Liver (tissue), 3 donors: ENCODE results near the gene ORC5.

Experiments
- ATF3 ChIP-seq: IDR thresholded peaks from 2 replicates; pipeline ENCODE4 v1.6.1; 2016; ENCODE audit warnings: antibody characterized with exemption
- CTCF ChIP-seq: fragments of 150-350 bp; IDR thresholded peaks from 2 replicates; pipeline ENCODE4 v1.5.1; 2017; ENCODE audit warnings: improper control_type of control experiment, low read depth, low read length; ENCODE audit not compliant: missing input control
- EGR1 ChIP-seq, 2 donors: IDR thresholded peaks; 2 replicates each; pipeline ENCODE4 v1.6.1; 2016 to 2018; ENCODE audit warnings: antibody characterized with exemption in 2 of 2, low read depth in 2 of 2
- GABPA ChIP-seq, 2 donors: IDR thresholded peaks in 1 of 2; conservative IDR thresholded peaks in 1 of 2; 2 replicates each; pipeline ENCODE4 v1.6.1; 2016; ENCODE audit warnings: antibody characterized with exemption in 2 of 2, mild to moderate bottlenecking in 1 of 2, moderate library complexity in 1 of 2
- JUND ChIP-seq, 2 donors: IDR thresholded peaks; 2 replicates each; pipeline ENCODE4 v1.6.1; 2016; ENCODE audit warnings: antibody characterized with exemption in 2 of 2
- MAX ChIP-seq: IDR thresholded peaks from 2 replicates; pipeline ENCODE4 v1.6.1; 2016; ENCODE audit warnings: antibody characterized with exemption
- RAD21 ChIP-seq, 2 donors: IDR thresholded peaks; 2 replicates each; pipeline ENCODE4 v1.6.1; 2016; ENCODE audit warnings: antibody characterized with exemption in 2 of 2, mild to moderate bottlenecking in 2 of 2
- REST ChIP-seq: IDR thresholded peaks from 2 replicates; pipeline ENCODE4 v1.6.1; 2016; ENCODE audit warnings: antibody characterized with exemption, mild to moderate bottlenecking
- RXRA ChIP-seq, 2 donors: IDR thresholded peaks; 2 replicates each; pipeline ENCODE4 v1.6.1; 2017 to 2018; ENCODE audit warnings: antibody characterized with exemption in 2 of 2, mild to moderate bottlenecking in 1 of 2
- TAF1 ChIP-seq: conservative IDR thresholded peaks from 2 replicates; pipeline ENCODE4 v1.6.1; 2016; ENCODE audit warnings: antibody characterized with exemption, mild to moderate bottlenecking
- ZBTB33 ChIP-seq: IDR thresholded peaks from 2 replicates; pipeline ENCODE4 v1.6.1; 2016; ENCODE audit warnings: antibody characterized with exemption
- donor health status: healthy.
- donor health status: healthy.

GRCh38 chr7:104217620-104218019, 9.8 kb upstream of the ORC5 start:
- TF ChIP-seq REST (no peak), CTCF (no peak), RAD21 (IDR thresholded peaks at IDR 0.05) (no peak), RXRA (IDR thresholded peaks at IDR 0.05) (no peak), MAX (no peak), EGR1 (IDR thresholded peaks at IDR 0.05; ENCODE audit: low read depth in 2 of 2) (no peak), JUND (IDR thresholded peaks at IDR 0.05) (no peak), ZBTB33 (no peak), GABPA (IDR thresholded peaks at IDR 0.05 in 1 of 2, conservative IDR thresholded peaks at IDR 0.05 in 1 of 2) (no peak), TAF1 (no peak), ATF3 (no peak)
